Measurements from ENCODE around the gene TMEM40. TPM values are rescaled to one million over a fixed set of nuclear protein-coding genes. Genes with fewer than 3 reads are reported as not detected.

TMEM40 gene
- total and polyA plus RNA-seq, 9 of the 15 experiments (the other 6 are each of a cell fraction or from before 2014, with no cell fraction given): 0.11 to 0.31 (median 0.14) TPM; not detected in 6

DNA sequence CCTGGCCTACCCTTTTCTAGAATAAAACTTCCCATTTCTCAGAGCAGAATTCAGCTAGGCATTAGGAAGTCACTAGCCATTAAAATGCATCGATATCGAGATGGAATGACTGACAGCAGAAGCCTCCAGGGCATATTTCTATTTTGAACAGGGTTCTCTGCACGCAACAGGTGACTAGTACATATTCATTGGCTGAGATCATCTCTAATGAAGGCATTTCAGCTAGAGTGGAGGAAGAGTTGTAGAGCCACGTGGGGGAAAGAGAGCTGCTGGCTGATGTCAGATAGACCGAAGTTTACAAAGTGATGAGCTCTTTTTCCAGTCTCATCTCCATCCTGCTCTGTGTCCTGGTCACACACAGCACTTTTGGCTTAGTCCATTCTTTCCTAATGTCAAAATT is 7.5 kb downstream of the TMEM40 start:
- DNase-seq (ENCODE audit: extremely low read depth in 1 of 4, low spot score in 3 of 4): no peak
- CTCF ChIA-PET (ENCODE audit: low intra/inter-chr PET ratio): no interaction called here
- H3K4me1 ChIP-seq (replicated peaks in 1 of 2; ENCODE audit: control insufficient read depth in 2 of 2, insufficient read depth in 2 of 2, low read length in 2 of 2): peaks cover 0 to 25% of the 10 kb centered on the region in 2 experiments; a peak in 4 of 5 replicates

More for the DNA sequence above, 7.5 kb downstream of the TMEM40 start:
- no TSS peak for BruUV-seq (replicated peaks)
- peaks cover 5 to 10% of the 10 kb centered on the region in 2 experiments; a peak in 4 of 5 replicates for H3K27me3 ChIP-seq (ENCODE audit: control insufficient read depth in 2 of 2, insufficient read depth in 2 of 2, low read length in 2 of 2)
- H2AFZ ChIP-seq (ENCODE audit: low read depth, low read length): peak overlapping the region; percentile 40; the same call in 1 of the 2 replicates
- no peak overlapping the region for H3K27ac ChIP-seq (ENCODE audit: extremely low read depth, low read depth, low read length)
- no peaks in the 10 kb centered on the region for H3K9me3 ChIP-seq (replicated peaks; ENCODE audit: control insufficient read depth, insufficient read depth, low read depth, low read length)
- no peaks in the 10 kb centered on the region for H4K20me1 ChIP-seq (replicated peaks; ENCODE audit: control insufficient read depth, insufficient read depth, low read length)
- in situ Hi-C loops (cut with MboI): no loop called here
- no peak; the same call in 2 of the 3 replicates for ATAC-seq
- 24% methylated on average over 5 of the region's 5 CpGs for WGBS (ENCODE audit: insufficient coverage, low coverage, missing lambda C conversion rate)
- intact Hi-C loops (cut with micrococcal nuclease): no loop called here
- POLR2A ChIA-PET: interaction anchor here (0.7 kb wide), 1 partner anchor 12 kb away, joined by 3 read pairs; no protein-coding TSS in a partner anchor
- no peak overlapping the region for H3K9ac ChIP-seq (ENCODE audit: insufficient read depth in 1 of 2, low read depth in 2 of 2, low read length in 2 of 2)
- H3K4me3 ChIP-seq: no peak overlapping the region
- no peak for TF ChIP-seq KLF13 (tag; IDR thresholded peaks at IDR 0.05; ENCODE audit: borderline replicate concordance, low read depth)
- TF ChIP-seq, protein P1, sequence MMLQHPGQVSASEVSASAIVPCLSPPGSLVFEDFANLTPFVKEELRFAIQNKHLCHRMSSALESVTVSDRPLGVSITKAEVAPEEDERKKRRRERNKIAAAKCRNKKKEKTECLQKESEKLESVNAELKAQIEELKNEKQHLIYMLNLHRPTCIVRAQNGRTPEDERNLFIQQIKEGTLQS (IDR thresholded peaks at IDR 0.05): peak; percentile 32; the same call in 1 of the 2 replicates
- TF ChIP-seq, protein P1 (CRISPR knock-in tag; conservative IDR thresholded peaks at IDR 0.05): no peak
- 0 out of 2 replicates have a peak, but pooled peaks have one; percentile 15 for TF ChIP-seq SP1 (CRISPR knock-in tag; IDR thresholded peaks at IDR 0.05)
- no peak for TF ChIP-seq DACH1 (IDR thresholded peaks at IDR 0.05; ENCODE audit: partially characterized antibody)
- TF ChIP-seq, protein P2, sequence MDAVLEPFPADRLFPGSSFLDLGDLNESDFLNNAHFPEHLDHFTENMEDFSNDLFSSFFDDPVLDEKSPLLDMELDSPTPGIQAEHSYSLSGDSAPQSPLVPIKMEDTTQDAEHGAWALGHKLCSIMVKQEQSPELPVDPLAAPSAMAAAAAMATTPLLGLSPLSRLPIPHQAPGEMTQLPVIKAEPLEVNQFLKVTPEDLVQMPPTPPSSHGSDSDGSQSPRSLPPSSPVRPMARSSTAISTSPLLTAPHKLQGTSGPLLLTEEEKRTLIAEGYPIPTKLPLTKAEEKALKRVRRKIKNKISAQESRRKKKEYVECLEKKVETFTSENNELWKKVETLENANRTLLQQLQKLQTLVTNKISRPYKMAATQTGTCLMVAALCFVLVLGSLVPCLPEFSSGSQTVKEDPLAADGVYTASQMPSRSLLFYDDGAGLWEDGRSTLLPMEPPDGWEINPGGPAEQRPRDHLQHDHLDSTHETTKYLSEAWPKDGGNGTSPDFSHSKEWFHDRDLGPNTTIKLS (IDR thresholded peaks at IDR 0.05; ENCODE audit: borderline replicate concordance, low read depth): no peak
- TF ChIP-seq L3MBTL2 (IDR thresholded peaks at IDR 0.05): peak; percentile 27; the same call in 1 of the 2 replicates
- TF ChIP-seq, protein P3, sequence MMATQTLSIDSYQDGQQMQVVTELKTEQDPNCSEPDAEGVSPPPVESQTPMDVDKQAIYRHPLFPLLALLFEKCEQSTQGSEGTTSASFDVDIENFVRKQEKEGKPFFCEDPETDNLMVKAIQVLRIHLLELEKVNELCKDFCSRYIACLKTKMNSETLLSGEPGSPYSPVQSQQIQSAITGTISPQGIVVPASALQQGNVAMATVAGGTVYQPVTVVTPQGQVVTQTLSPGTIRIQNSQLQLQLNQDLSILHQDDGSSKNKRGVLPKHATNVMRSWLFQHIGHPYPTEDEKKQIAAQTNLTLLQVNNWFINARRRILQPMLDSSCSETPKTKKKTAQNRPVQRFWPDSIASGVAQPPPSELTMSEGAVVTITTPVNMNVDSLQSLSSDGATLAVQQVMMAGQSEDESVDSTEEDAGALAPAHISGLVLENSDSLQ (IDR thresholded peaks at IDR 0.05): peak; percentile 65
- no peaks in the 10 kb centered on the region for H3K36me3 ChIP-seq (ENCODE audit: control insufficient read depth, insufficient read depth, low read length)
- no peak overlapping the region for H3K4me2 ChIP-seq (ENCODE audit: insufficient read depth, low read length)
- H3K79me2 ChIP-seq (ENCODE audit: control insufficient read depth, insufficient read depth, low read length): no peaks in the 10 kb centered on the region
- no peaks in the 10 kb centered on the region for H3K9me1 ChIP-seq (ENCODE audit: control insufficient read depth, insufficient read depth, low read length)
- FAIRE-seq: no peak
